HG03139 (cell line): ENCODE results near the gene ORM2.
"Not testable (repeated sequence)": the region's sequence is repeated elsewhere in the genome, so short reads cannot be mapped to it uniquely, and the experiment has no call there.

Source experiments
- ATAC-seq: cut with Tn5 transposase; IDR thresholded peaks from one replicate; pipeline ENCODE4 v1.9.1; 2021; ENCODE audit not compliant: unreplicated experiment

The ORM2 gene

GRCh38 chr9:114328937-114329624, 588 bp upstream of the ORM2 start:
- not testable (repeated sequence) for ATAC-seq

GRCh38 chr9:114330636-114331035, 967 bp downstream of the ORM2 start:
- ATAC-seq = no peak

GRCh38 chr9:114331229-114332195, 1.8 kb downstream of the ORM2 start:
- ATAC-seq = not testable (repeated sequence)

- ATAC-seq = not testable (repeated sequence)
Measured at GRCh38 chr9:114332474-114333040, 2.9 kb downstream of the ORM2 start.

GRCh38 chr9:114333718-114334117, 4.0 kb downstream of the ORM2 start:
- not testable (repeated sequence) for ATAC-seq

GRCh38 chr9:114334490-114334889, 4.8 kb downstream of the ORM2 start:
- no peak for ATAC-seq

- ATAC-seq = no peak
Measured at GRCh38 chr9:114335745-114336144, 6.1 kb downstream of the ORM2 start.

GRCh38 chr9:114336157-114336556, 6.5 kb downstream of the ORM2 start:
- ATAC-seq = no peak

GRCh38 chr9:114336699-114337395, 7.2 kb downstream of the ORM2 start:
- no peak for ATAC-seq

- ATAC-seq = no peak
Measured at GRCh38 chr9:114338187-114338586, 8.5 kb downstream of the ORM2 start.

- no peak for ATAC-seq
Measured at GRCh38 chr9:114339130-114339908, 9.7 kb downstream of the ORM2 start.

GRCh38 chr9:114341152-114341830, 11.6 kb downstream of the ORM2 start:
- ATAC-seq = no peak

- ATAC-seq = no peak
Measured at GRCh38 chr9:114341991-114342390, 12.3 kb downstream of the ORM2 start.

- no peak for ATAC-seq
Measured at GRCh38 chr9:114342755-114343440, 13.2 kb downstream of the ORM2 start.

GRCh38 chr9:114343471-114344187, 14.0 kb downstream of the ORM2 start:
- no peak for ATAC-seq

- ATAC-seq = no peak
Measured at GRCh38 chr9:114344188-114344566, 14.5 kb downstream of the ORM2 start.

- ATAC-seq = no peak
Measured at GRCh38 chr9:114344692-114345091, 15.0 kb downstream of the ORM2 start.

GRCh38 chr9:114345493-114346065, 15.9 kb downstream of the ORM2 start:
- ATAC-seq = no peak
